ENCODE data around the gene PIK3CB. TPM values are rescaled to one million over a fixed set of nuclear protein-coding genes. Genes with fewer than 3 reads are reported as not detected.
"Not testable (repeated sequence)": the region's sequence is repeated elsewhere in the genome, so short reads cannot be mapped to it uniquely, and the experiment has no call there.

The PIK3CB gene
- total RNA-seq, 6 donors from 2014 or later: 26.1 to 77.2 (median 40.6) TPM

- H3K27ac ChIP-seq: no peak overlapping the region
- DNase-seq (no peak), ATAC-seq (ENCODE audit: low FRiP score in 2 of 2) (no peak)
- H3K4me3 ChIP-seq: no peak overlapping the region
- TF ChIP-seq CTCF (IDR thresholded peaks at IDR 0.05): no peak
- no peak for TF ChIP-seq EP300 (IDR thresholded peaks at IDR 0.05)
- TF ChIP-seq POLR2A (IDR thresholded peaks at IDR 0.05): no peak
- TF ChIP-seq POLR2AphosphoS5 (IDR thresholded peaks at IDR 0.05): no peak
- H3K9me3 ChIP-seq: no peaks in the 10 kb centered on the region
- WGBS, 2 donors: 56 to 95% methylated on average over 3 of the region's 3 CpGs
- peaks cover 0 to 3% (median 0%) of the 10 kb centered on the region in 4 donors for H3K4me1 ChIP-seq
- H3K36me3 ChIP-seq: no peaks in the 10 kb centered on the region
- no peaks in the 10 kb centered on the region for H3K27me3 ChIP-seq
These were observed 28.2 kb downstream of the PIK3CB start for GRCh38 chr3:138806376-138807080.

- H3K27ac ChIP-seq: no peak overlapping the region
- H3K9me3 ChIP-seq: no peaks in the 10 kb centered on the region
- DNase-seq (no peak), ATAC-seq (ENCODE audit: low FRiP score in 2 of 2) (no peak)
- no peak for TF ChIP-seq POLR2AphosphoS5 (IDR thresholded peaks at IDR 0.05)
- TF ChIP-seq EP300 (IDR thresholded peaks at IDR 0.05): no peak
- TF ChIP-seq CTCF (IDR thresholded peaks at IDR 0.05): no peak
- no peak for TF ChIP-seq POLR2A (IDR thresholded peaks at IDR 0.05)
- no peak overlapping the region for H3K4me3 ChIP-seq
- H3K27me3 ChIP-seq: no peaks in the 10 kb centered on the region
- H3K4me1 ChIP-seq: peaks cover 0 to 7% (median 2%) of the 10 kb centered on the region in 4 donors
- WGBS, 2 donors: 86 to 96% methylated on average over 2 of the region's 2 CpGs
- H3K36me3 ChIP-seq: no peaks in the 10 kb centered on the region
These were observed 31.6 kb downstream of the PIK3CB start for GRCh38 chr3:138803006-138803653.

- H3K4me1 ChIP-seq; H3K4me3 ChIP-seq; H3K36me3 ChIP-seq; DNase-seq; H3K9me3 ChIP-seq; H3K27me3 ChIP-seq; ATAC-seq (ENCODE audit: low FRiP score in 2 of 2); H3K27ac ChIP-seq: not testable (repeated sequence)
- WGBS, 2 donors: 94 to 97% methylated on average over 6 of the region's 6 CpGs
These were observed 32.5 kb downstream of the PIK3CB start for GRCh38 chr3:138802223-138802622.

GRCh38 chr3:138801792-138802191 lies 32.9 kb downstream of the PIK3CB start:
- Histone ChIP-seq H3K27ac (no peak overlapping the region), H3K4me3 (no peak overlapping the region), H3K27me3 (no peaks in the 10 kb centered on the region), H3K36me3 (no peaks in the 10 kb centered on the region), H3K4me1 (peaks cover 0 to 7% (median 2%) of the 10 kb centered on the region in 4 donors), H3K9me3 (no peaks in the 10 kb centered on the region)
- WGBS, 2 donors: 93 to 98% methylated on average over 3 of the region's 3 CpGs
- ATAC-seq (ENCODE audit: low FRiP score in 2 of 2) (no peak), DNase-seq (no peak)
- TF ChIP-seq POLR2A (IDR thresholded peaks at IDR 0.05) (no peak), EP300 (IDR thresholded peaks at IDR 0.05) (no peak), POLR2AphosphoS5 (IDR thresholded peaks at IDR 0.05) (no peak), CTCF (IDR thresholded peaks at IDR 0.05) (no peak)

GRCh38 chr3:138800248-138800647 lies 34.5 kb downstream of the PIK3CB start:
- ATAC-seq (ENCODE audit: low FRiP score in 2 of 2): no peak
- peak in 1 of 2 donors; percentile 28 for DNase-seq
- H3K27me3 ChIP-seq: no peaks in the 10 kb centered on the region
- peaks cover 0 to 7% (median 2%) of the 10 kb centered on the region in 4 donors for H3K4me1 ChIP-seq
- no peak for TF ChIP-seq POLR2AphosphoS5 (IDR thresholded peaks at IDR 0.05)
- TF ChIP-seq EP300 (IDR thresholded peaks at IDR 0.05): no peak
- H3K9me3 ChIP-seq: no peaks in the 10 kb centered on the region
- no peaks in the 10 kb centered on the region for H3K36me3 ChIP-seq
- WGBS, 2 donors: 92 to 97% methylated on average over 2 of the region's 2 CpGs
- no peak overlapping the region for H3K4me3 ChIP-seq
- H3K27ac ChIP-seq: peak overlapping the region in 2 of 4 donors; percentile 16 to 37
